Keratinocyte (primary cell): ENCODE results near the gene MAGED4B. TPM values are rescaled to one million over a fixed set of nuclear protein-coding genes. Genes with fewer than 3 reads are reported as not detected.
"Not testable (repeated sequence)": the region's sequence is repeated elsewhere in the genome, so short reads cannot be mapped to it uniquely, and the experiment has no call there.

Experiments
- DNase-seq: peaks from one replicate; pipeline ENCODE4 v3.0.0-alpha.2; 2011; ENCODE audit warnings: low read depth, missing footprints, low spot score
- FAIRE-seq: peaks from 2 replicates; lab custom pipeline; 2011; peaks lifted over from hg19 to GRCh38; lab: Jason Lieb, UNC
- H2AFZ ChIP-seq: 2 replicates; pipeline ENCODE4 v1.6.0; 2012; ENCODE audit warnings: low read length, control low read depth, inconsistent platforms; ENCODE audit not compliant: control insufficient read depth
- H3K27ac ChIP-seq: 2 replicates; pipeline ENCODE4 v1.5.1; 2011; ENCODE audit warnings: low read length; ENCODE audit not compliant: control insufficient read depth, insufficient read depth
- H3K27me3 ChIP-seq: 3 replicates; pipeline ENCODE4 v1.6.0; 2011; ENCODE audit warnings: low read length; ENCODE audit not compliant: control insufficient read depth, insufficient read depth; ENCODE audit errors: extremely low read depth
- H3K36me3 ChIP-seq, 2 experiments: 2 replicates in 1 of 2; 3 replicates in 1 of 2; pipeline ENCODE4 v1.5.1; 2011; ENCODE audit warnings: low read length in 2 of 2, mild to moderate bottlenecking in 1 of 2; ENCODE audit not compliant: control insufficient read depth in 2 of 2, insufficient read depth in 2 of 2; ENCODE audit errors: extremely low read depth in 1 of 2
- H3K4me1 ChIP-seq: 3 replicates; pipeline ENCODE4 v1.5.1; 2011; ENCODE audit warnings: low read length; ENCODE audit not compliant: control insufficient read depth, insufficient read depth; ENCODE audit errors: extremely low read depth
- H3K4me2 ChIP-seq: 3 replicates; pipeline ENCODE4 v1.6.0; 2011; ENCODE audit warnings: low read depth, low read length; ENCODE audit not compliant: control insufficient read depth, insufficient read depth; ENCODE audit errors: extremely low read depth
- H3K4me3 ChIP-seq, 3 experiments: fragments of 200-600 bp in 1 of 3; sonication (generic) in 1 of 3; 2 replicates in 2 of 3; 3 replicates in 1 of 3; pipeline ENCODE4 v1.5.1; 2011 to 2016; ENCODE audit warnings: low read length in 3 of 3, mild to moderate bottlenecking in 3 of 3, control low read depth in 2 of 3, inconsistent platforms in 1 of 3, low read depth in 1 of 3, mixed read lengths in 1 of 3, mixed run types in 1 of 3, moderate library complexity in 1 of 3; ENCODE audit not compliant: control insufficient read depth in 2 of 3, insufficient read depth in 2 of 3; ENCODE audit errors: extremely low read depth in 1 of 3
- H3K79me2 ChIP-seq: 2 replicates; pipeline ENCODE4 v1.6.0; 2012; ENCODE audit warnings: low read length; ENCODE audit not compliant: control insufficient read depth, insufficient read depth
- H3K9ac ChIP-seq: 3 replicates; pipeline ENCODE4 v1.6.0; 2011; ENCODE audit warnings: low read length; ENCODE audit not compliant: control insufficient read depth, insufficient read depth; ENCODE audit errors: extremely low read depth
- H3K9me1 ChIP-seq: 3 replicates; pipeline ENCODE4 v1.6.0; 2011; ENCODE audit warnings: low read length; ENCODE audit not compliant: control insufficient read depth, insufficient read depth; ENCODE audit errors: extremely low read depth
- H3K9me3 ChIP-seq: 2 replicates; pipeline ENCODE4 v1.5.1; 2012; ENCODE audit warnings: low read depth, low read length; ENCODE audit not compliant: control insufficient read depth
- H4K20me1 ChIP-seq: 3 replicates; pipeline ENCODE4 v1.6.0; 2011; ENCODE audit warnings: low read length; ENCODE audit not compliant: control insufficient read depth, insufficient read depth; ENCODE audit errors: extremely low read depth
- EZH2 ChIP-seq: IDR thresholded peaks from one replicate; pipeline ENCODE4 v1.6.1; 2012; ENCODE audit warnings: inconsistent platforms, mild to moderate bottlenecking, low read length, moderate library complexity
- dilution Hi-C: fragments of 300-500 bp; cut with MboI; formaldehyde crosslinking; loops from one replicate; pipeline ENCODE4 v1.7.0; 2020; ENCODE audit warnings: low sequenced_read_pairs; ENCODE audit not compliant: extremely low pct_ligation_motif_present
- polyA plus RNA-seq, 5 experiments: library from polyadenylated mRNA; depleted of rRNA in 3 of 5; stranded (reverse) in 3 of 5; stranded (forward) in 1 of 5; unstranded in 1 of 5; fragments of >200 nt; gene quantifications; 1 replicate in 1 of 5; 2 replicates in 3 of 5; 3 replicates in 1 of 5; pipeline versions ENCODE4 v1.2.1 to v1.2.3, GENCODE V29; 2011 to 2012; ENCODE audit warnings: missing spikeins in 2 of 5, low read depth in 1 of 5, low replicate concordance in 1 of 5
- TF ChIP-seq, protein P1 (sequence below), 3 experiments: IDR thresholded peaks in 1 of 3; conservative IDR thresholded peaks in 1 of 3; optimal IDR thresholded peaks in 1 of 3; 2 replicates in 2 of 3; 3 replicates in 1 of 3; pipeline versions ENCODE3 to v1.5.1; 2011; ENCODE audit warnings: low read length in 3 of 3, mild to moderate bottlenecking in 3 of 3, moderate library complexity in 2 of 3, control low read depth in 1 of 3, inconsistent platforms in 1 of 3; ENCODE audit not compliant: insufficient read depth in 2 of 3; ENCODE audit errors: extremely low read depth in 1 of 3

The MAGED4B gene
- polyA plus RNA-seq, 1 donor (not counting 4 experiments of a cell fraction or from before 2014, with no cell fraction given) = 0.05 TPM

DNA sequence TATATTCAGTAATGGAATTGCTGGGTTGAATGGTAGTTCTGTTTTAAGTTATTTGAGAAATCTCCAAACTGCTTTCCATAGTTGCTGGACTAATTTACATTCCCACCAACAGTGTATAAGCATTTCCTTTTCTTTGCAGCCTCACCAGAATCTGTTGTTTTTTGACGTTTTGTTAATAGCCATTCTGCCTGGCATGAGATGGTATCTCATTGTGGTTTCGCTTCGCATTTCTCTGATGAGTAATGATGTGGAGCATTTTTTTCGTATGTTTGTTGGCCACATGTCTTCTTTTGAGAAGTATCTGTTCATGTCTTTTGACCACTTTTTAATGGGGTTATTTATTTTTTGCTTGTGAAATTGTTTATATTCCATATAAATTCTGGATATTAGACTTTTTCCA is 13.6 kb upstream of the MAGED4B start:
- FAIRE-seq = no peak
- H3K9ac ChIP-seq = no peak overlapping the region
- H3K9me1 ChIP-seq = no peaks in the 10 kb centered on the region
- no peaks in the 10 kb centered on the region for H3K9me3 ChIP-seq
- DNase-seq = no peak
- H3K79me2 ChIP-seq = no peaks in the 10 kb centered on the region
- no peak overlapping the region for H2AFZ ChIP-seq
- no peaks in the 10 kb centered on the region for H3K27me3 ChIP-seq
- no peak overlapping the region for H3K4me3 ChIP-seq
- no peak overlapping the region for H3K27ac ChIP-seq
- no peak overlapping the region for H3K4me2 ChIP-seq
- H3K4me1 ChIP-seq = no peaks in the 10 kb centered on the region
- no peaks in the 10 kb centered on the region for H3K36me3 ChIP-seq
- TF ChIP-seq EZH2 = no peak
- TF ChIP-seq, protein P1, sequence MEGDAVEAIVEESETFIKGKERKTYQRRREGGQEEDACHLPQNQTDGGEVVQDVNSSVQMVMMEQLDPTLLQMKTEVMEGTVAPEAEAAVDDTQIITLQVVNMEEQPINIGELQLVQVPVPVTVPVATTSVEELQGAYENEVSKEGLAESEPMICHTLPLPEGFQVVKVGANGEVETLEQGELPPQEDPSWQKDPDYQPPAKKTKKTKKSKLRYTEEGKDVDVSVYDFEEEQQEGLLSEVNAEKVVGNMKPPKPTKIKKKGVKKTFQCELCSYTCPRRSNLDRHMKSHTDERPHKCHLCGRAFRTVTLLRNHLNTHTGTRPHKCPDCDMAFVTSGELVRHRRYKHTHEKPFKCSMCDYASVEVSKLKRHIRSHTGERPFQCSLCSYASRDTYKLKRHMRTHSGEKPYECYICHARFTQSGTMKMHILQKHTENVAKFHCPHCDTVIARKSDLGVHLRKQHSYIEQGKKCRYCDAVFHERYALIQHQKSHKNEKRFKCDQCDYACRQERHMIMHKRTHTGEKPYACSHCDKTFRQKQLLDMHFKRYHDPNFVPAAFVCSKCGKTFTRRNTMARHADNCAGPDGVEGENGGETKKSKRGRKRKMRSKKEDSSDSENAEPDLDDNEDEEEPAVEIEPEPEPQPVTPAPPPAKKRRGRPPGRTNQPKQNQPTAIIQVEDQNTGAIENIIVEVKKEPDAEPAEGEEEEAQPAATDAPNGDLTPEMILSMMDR (optimal IDR thresholded peaks at IDR 0.05 in 1 of 3, IDR thresholded peaks at IDR 0.05 in 1 of 3, conservative IDR thresholded peaks at IDR 0.05 in 1 of 3; ENCODE audit: extremely low read depth in 1 of 3, insufficient read depth in 2 of 3, low read length in 3 of 3) = no peak
- no peaks in the 10 kb centered on the region for H4K20me1 ChIP-seq
- dilution Hi-C loops = no loop called here

DNA sequence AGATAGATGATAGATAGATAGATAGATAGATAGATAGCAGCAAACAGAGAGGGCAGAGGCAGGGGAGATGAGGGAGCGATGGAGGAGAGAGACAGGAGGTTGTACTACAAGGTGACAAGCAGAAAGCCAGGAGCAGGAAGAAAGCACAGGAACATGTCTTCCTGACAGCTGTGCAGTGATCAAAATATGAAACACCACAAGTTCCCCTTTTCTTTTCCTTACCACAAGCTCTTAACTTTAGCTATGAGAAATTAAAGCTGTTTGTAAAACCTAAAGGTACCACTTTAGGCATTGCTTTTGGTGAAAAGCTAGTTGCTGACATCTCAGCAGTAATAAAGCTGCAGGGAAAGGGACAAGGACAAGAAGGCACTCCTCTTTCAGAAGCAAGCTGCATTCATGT is 9.1 kb upstream of the MAGED4B start:
- no peak for FAIRE-seq

GRCh38 chrX:52042288-52042687 is 26.7 kb downstream of the MAGED4B start:
- H3K36me3 ChIP-seq, H3K9me1 ChIP-seq, H3K4me2 ChIP-seq, FAIRE-seq, H3K27me3 ChIP-seq, H3K4me1 ChIP-seq, H3K9ac ChIP-seq, dilution Hi-C loops, H2AFZ ChIP-seq, H4K20me1 ChIP-seq, H3K4me3 ChIP-seq, DNase-seq, H3K9me3 ChIP-seq, H3K27ac ChIP-seq, H3K79me2 ChIP-seq: not testable (repeated sequence)

More for the DNA sequence above, 9.1 kb upstream of the MAGED4B start:
- no peaks in the 10 kb centered on the region for H3K9me3 ChIP-seq
- no peak overlapping the region for H3K4me2 ChIP-seq
- H4K20me1 ChIP-seq = no peaks in the 10 kb centered on the region
- H3K27ac ChIP-seq = no peak overlapping the region
- H3K9me1 ChIP-seq = no peaks in the 10 kb centered on the region
- no peak for DNase-seq
- dilution Hi-C loops = no loop called here
- no peak overlapping the region for H3K4me3 ChIP-seq
- H3K9ac ChIP-seq = no peak overlapping the region
- no peaks in the 10 kb centered on the region for H3K36me3 ChIP-seq
- no peaks in the 10 kb centered on the region for H3K79me2 ChIP-seq
- no peaks in the 10 kb centered on the region for H3K4me1 ChIP-seq
- H3K27me3 ChIP-seq = no peaks in the 10 kb centered on the region
- no peak overlapping the region for H2AFZ ChIP-seq
- TF ChIP-seq EZH2 = no peak
- TF ChIP-seq, protein P1 (optimal IDR thresholded peaks at IDR 0.05 in 1 of 3, IDR thresholded peaks at IDR 0.05 in 1 of 3, conservative IDR thresholded peaks at IDR 0.05 in 1 of 3; ENCODE audit: extremely low read depth in 1 of 3, insufficient read depth in 2 of 3, low read length in 3 of 3) = no peak
